H9 (cell line): ENCODE measurements around the gene CCDC160. TPM values are rescaled to one million over a fixed set of nuclear protein-coding genes. Genes with fewer than 3 reads are reported as not detected.

Experiments used
- DNase-seq: peaks from one replicate; pipeline ENCODE4 v3.0.0-alpha.2; 2017
- H2AFZ ChIP-seq: one replicate; pipeline ENCODE4 v1.6.1; 2013; ENCODE audit warnings: mild to moderate bottlenecking, low read length, control low read depth, moderate library complexity
- H2AK5ac ChIP-seq: 2 replicates; pipeline ENCODE4 v1.6.1; 2013; ENCODE audit warnings: low read length, control low read depth, mixed read lengths; ENCODE audit not compliant: insufficient read length
- H2BK120ac ChIP-seq: one replicate; pipeline ENCODE4 v1.6.1; 2013; ENCODE audit warnings: low read depth, mild to moderate bottlenecking, low read length, control low read depth, inconsistent platforms; ENCODE audit not compliant: poor library complexity, severe bottlenecking
- H2BK12ac ChIP-seq: 2 replicates; pipeline ENCODE4 v1.6.1; 2013; ENCODE audit warnings: low read length, control low read depth, mixed read lengths, low read depth; ENCODE audit not compliant: insufficient read length
- H2BK15ac ChIP-seq: 2 replicates; pipeline ENCODE4 v1.6.1; 2013; ENCODE audit warnings: low read depth, low read length, control low read depth
- H2BK20ac ChIP-seq: one replicate; pipeline ENCODE4 v1.6.1; 2013; ENCODE audit warnings: low read depth, mild to moderate bottlenecking, low read length, control low read depth, inconsistent platforms; ENCODE audit not compliant: poor library complexity, severe bottlenecking
- H2BK5ac ChIP-seq: 2 replicates; pipeline ENCODE4 v1.6.1; 2013; ENCODE audit warnings: low read length, control low read depth, mixed read lengths; ENCODE audit not compliant: insufficient read length
- H3K14ac ChIP-seq: 2 replicates; pipeline ENCODE4 v1.6.1; 2013; ENCODE audit warnings: low read length, control low read depth; ENCODE audit not compliant: insufficient read depth
- H3K18ac ChIP-seq: 2 replicates; pipeline ENCODE4 v1.6.1; 2013; ENCODE audit warnings: low read depth, mild to moderate bottlenecking, mixed read lengths, low read length, control low read depth; ENCODE audit not compliant: insufficient read length
- H3K23ac ChIP-seq: 2 replicates; pipeline ENCODE4 v1.6.1; 2013; ENCODE audit warnings: low read length, control low read depth, mixed read lengths, low read depth; ENCODE audit not compliant: insufficient read length
- H3K23me2 ChIP-seq: 2 replicates; pipeline ENCODE4 v1.6.1; 2013; ENCODE audit warnings: low read depth, mild to moderate bottlenecking, mixed read lengths, low read length, control low read depth; ENCODE audit not compliant: insufficient read length, poor library complexity, severe bottlenecking
- H3K27ac ChIP-seq: 2 replicates; pipeline ENCODE4 v1.5.1; 2013; ENCODE audit warnings: low read length, control low read depth, mixed read lengths, low read depth; ENCODE audit not compliant: insufficient read length
- H3K27me3 ChIP-seq: 2 replicates; pipeline ENCODE4 v1.6.1; 2013; ENCODE audit warnings: low read length, control low read depth, inconsistent platforms; ENCODE audit not compliant: insufficient read depth
- H3K4ac ChIP-seq: 2 replicates; pipeline ENCODE4 v1.6.1; 2013; ENCODE audit warnings: low read depth, mild to moderate bottlenecking, control low read depth, inconsistent platforms, low read length, moderate library complexity
- H3K4me1 ChIP-seq: 2 replicates; pipeline ENCODE4 v1.6.1; 2013; ENCODE audit warnings: low read length, control low read depth, inconsistent platforms; ENCODE audit not compliant: insufficient read depth
- H3K4me2 ChIP-seq: 2 replicates; pipeline ENCODE4 v1.6.1; 2013; ENCODE audit warnings: low read length, control low read depth, mixed read lengths; ENCODE audit not compliant: insufficient read length, insufficient read depth
- H3K56ac ChIP-seq: 2 replicates; pipeline ENCODE4 v1.6.1; 2013; ENCODE audit warnings: low read depth, mild to moderate bottlenecking, mixed read lengths, low read length, control low read depth; ENCODE audit not compliant: insufficient read length
- H3K79me1 ChIP-seq: 2 replicates; pipeline ENCODE4 v1.6.1; 2013; ENCODE audit warnings: low read depth, mild to moderate bottlenecking, moderate library complexity, low read length, control low read depth, inconsistent platforms; ENCODE audit not compliant: insufficient read depth, poor library complexity, severe bottlenecking
- H3K79me2 ChIP-seq: 2 replicates; pipeline ENCODE4 v1.6.1; 2013; ENCODE audit warnings: low read length, control low read depth, inconsistent platforms; ENCODE audit not compliant: insufficient read depth
- H3K9ac ChIP-seq: 2 replicates; pipeline ENCODE4 v1.6.1; 2013; ENCODE audit warnings: low read length, control low read depth, mixed read lengths; ENCODE audit not compliant: insufficient read length; ENCODE audit errors: extremely low read depth
- H3K9me3 ChIP-seq: one replicate; pipeline ENCODE4 v1.6.1; 2013; ENCODE audit warnings: low read depth, low read length, inconsistent platforms; ENCODE audit not compliant: control insufficient read depth
- H3T11ph ChIP-seq: one replicate; pipeline ENCODE4 v1.6.1; 2013; ENCODE audit warnings: mild to moderate bottlenecking, low read length, control low read depth, inconsistent platforms
- H4K20me1 ChIP-seq: one replicate; pipeline ENCODE4 v1.6.1; 2013; ENCODE audit not compliant: control insufficient read depth, insufficient read length, insufficient read depth
- H4K5ac ChIP-seq: 2 replicates; pipeline ENCODE4 v1.6.1; 2013; ENCODE audit warnings: low read depth, mild to moderate bottlenecking, mixed read lengths, low read length, control low read depth; ENCODE audit not compliant: insufficient read length
- H4K8ac ChIP-seq: replicated peaks from 2 replicates; pipeline ENCODE4 v1.6.1; 2013; ENCODE audit warnings: low read length, control low read depth, mixed read lengths, low read depth; ENCODE audit not compliant: insufficient read length
- H4K91ac ChIP-seq: 2 replicates; pipeline ENCODE4 v1.6.1; 2013; ENCODE audit warnings: low read depth, mild to moderate bottlenecking, moderate library complexity, mixed read lengths, low read length, control low read depth; ENCODE audit not compliant: insufficient read length
- H3K27ac Mint-ChIP-seq, 3 experiments: 2 replicates in 2 of 3; 3 replicates in 1 of 3; pipeline ENCODE4 v1.8.0; 2020 to 2021; ENCODE audit warnings: mixed read lengths in 3 of 3, mild to moderate bottlenecking in 1 of 3, moderate library complexity in 1 of 3
- H3K27me3 Mint-ChIP-seq: 2 replicates; pipeline ENCODE4 v1.8.0; 2021; ENCODE audit warnings: low read depth, mild to moderate bottlenecking, moderate library complexity, mixed read lengths
- H3K36me3 Mint-ChIP-seq, 3 experiments: 2 replicates in 2 of 3; 3 replicates in 1 of 3; pipeline ENCODE4 v1.8.0; 2020 to 2021; ENCODE audit warnings: low read depth in 3 of 3, mixed read lengths in 3 of 3; ENCODE audit not compliant: insufficient read depth in 1 of 3
- H3K4me1 Mint-ChIP-seq, 2 experiments: 2 replicates each; pipeline ENCODE4 v1.8.0; 2020; ENCODE audit warnings: mixed read lengths in 2 of 2
- H3K4me3 Mint-ChIP-seq, 2 experiments: 2 replicates in 1 of 2; 3 replicates in 1 of 2; pipeline ENCODE4 v1.8.0; 2020 to 2021; ENCODE audit warnings: mild to moderate bottlenecking in 2 of 2, mixed read lengths in 2 of 2, moderate library complexity in 1 of 2
- H3K9me3 Mint-ChIP-seq, 2 experiments: 2 replicates in 1 of 2; 3 replicates in 1 of 2; pipeline ENCODE4 v1.8.0; 2020; ENCODE audit warnings: mild to moderate bottlenecking in 2 of 2, mixed read lengths in 2 of 2, moderate library complexity in 1 of 2
- WGBS: extraction: QIAGEN DNeasy Blood & Tissue Kit; methylation state at CpG from one replicate; pipeline ENCODE4 v1.1.7; 2013; ENCODE audit warnings: missing lambda C conversion rate, low lambda C conversion rate, mixed read lengths; ENCODE audit not compliant: insufficient read length; ENCODE audit errors: extremely low coverage; 5-methylcytosine and 5-hydroxymethylcytosine counted together
- total RNA-seq: library from RNA; stranded (reverse); gene quantifications from 2 replicates; pipeline ENCODE4 v1.2.1, GENCODE V29; 2021
- TF ChIP-seq, protein P1 (sequence below): fragments of 200-600 bp; sonication (generic); conservative IDR thresholded peaks from 3 replicates; pipeline ENCODE4 v1.8.0; 2021; ENCODE audit warnings: antibody characterized with exemption, mild to moderate bottlenecking

The CCDC160 gene
- total RNA-seq, 1 experiment from 2014 or later = 1.2 TPM

DNA sequence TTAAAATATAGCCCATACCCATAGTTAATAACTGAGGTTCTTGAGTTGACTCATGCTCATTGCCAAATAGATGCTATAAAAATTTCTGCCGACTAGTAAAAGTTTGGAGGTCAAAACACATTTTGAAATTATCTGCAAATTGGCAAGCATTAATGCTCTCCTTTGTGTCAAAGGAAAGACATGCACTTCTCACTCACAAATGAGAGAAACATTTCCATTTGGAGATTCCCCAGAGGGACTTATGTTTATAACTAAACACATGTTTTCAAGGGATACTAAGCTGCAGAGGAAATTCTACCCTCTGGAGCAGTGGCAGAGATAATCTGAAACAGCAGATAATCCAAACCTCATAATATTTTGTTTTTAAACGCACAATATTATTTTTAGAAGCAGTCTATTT lies 45.7 kb upstream of the CCDC160 start:
- Histone ChIP-seq H3K56ac (no peak overlapping the region), H2AFZ (no peak overlapping the region), H4K91ac (no peak overlapping the region), H2BK5ac (no peak overlapping the region), H3K27me3 (no peaks in the 10 kb centered on the region), H4K5ac (no peak overlapping the region), H2BK20ac (no peak overlapping the region), H2BK120ac (no peak overlapping the region), H3K79me1 (no peaks in the 10 kb centered on the region), H3K27ac (no peak overlapping the region), H3K9ac (no peak overlapping the region), H3K18ac (no peak overlapping the region), H3K23me2 (no peaks in the 10 kb centered on the region), H3K4me2 (no peak overlapping the region), H3K14ac (no peak overlapping the region), H3K9me3 (no peaks in the 10 kb centered on the region), H2BK12ac (no peak overlapping the region), H4K20me1 (no peaks in the 10 kb centered on the region), H3K79me2 (no peaks in the 10 kb centered on the region), H3K4ac (no peak overlapping the region), H3T11ph (no peak overlapping the region), H4K8ac (no peak overlapping the region), H2AK5ac (no peak overlapping the region), H3K4me1 (no peaks in the 10 kb centered on the region), H2BK15ac (no peak overlapping the region), H3K23ac (no peak overlapping the region)
- Mint-ChIP-seq H3K27ac (no peak overlapping the region), H3K36me3 (no peaks in the 10 kb centered on the region), H3K9me3 (peaks cover 0 to 13% of the 10 kb centered on the region in 2 experiments; a peak in 3 of 5 replicates), H3K4me3 (no peak overlapping the region), H3K27me3 (no peaks in the 10 kb centered on the region; the same call in 1 of the 2 replicates), H3K4me1 (peaks cover 16 to 19% of the 10 kb centered on the region in 2 experiments)
- TF ChIP-seq, protein P1, sequence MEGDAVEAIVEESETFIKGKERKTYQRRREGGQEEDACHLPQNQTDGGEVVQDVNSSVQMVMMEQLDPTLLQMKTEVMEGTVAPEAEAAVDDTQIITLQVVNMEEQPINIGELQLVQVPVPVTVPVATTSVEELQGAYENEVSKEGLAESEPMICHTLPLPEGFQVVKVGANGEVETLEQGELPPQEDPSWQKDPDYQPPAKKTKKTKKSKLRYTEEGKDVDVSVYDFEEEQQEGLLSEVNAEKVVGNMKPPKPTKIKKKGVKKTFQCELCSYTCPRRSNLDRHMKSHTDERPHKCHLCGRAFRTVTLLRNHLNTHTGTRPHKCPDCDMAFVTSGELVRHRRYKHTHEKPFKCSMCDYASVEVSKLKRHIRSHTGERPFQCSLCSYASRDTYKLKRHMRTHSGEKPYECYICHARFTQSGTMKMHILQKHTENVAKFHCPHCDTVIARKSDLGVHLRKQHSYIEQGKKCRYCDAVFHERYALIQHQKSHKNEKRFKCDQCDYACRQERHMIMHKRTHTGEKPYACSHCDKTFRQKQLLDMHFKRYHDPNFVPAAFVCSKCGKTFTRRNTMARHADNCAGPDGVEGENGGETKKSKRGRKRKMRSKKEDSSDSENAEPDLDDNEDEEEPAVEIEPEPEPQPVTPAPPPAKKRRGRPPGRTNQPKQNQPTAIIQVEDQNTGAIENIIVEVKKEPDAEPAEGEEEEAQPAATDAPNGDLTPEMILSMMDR = no peak
- DNase-seq = no peak
- no CpG with 5 or more reads among the region's 2 CpGs for WGBS
